MCF 10A (cell line): ENCODE data around the gene CDH1. TPM values are rescaled to one million over a fixed set of nuclear protein-coding genes. Genes with fewer than 3 reads are reported as not detected.

ENCODE experiments used
- BruUV-seq: library from RNA; stranded (reverse); fragments of 400-500 nt; replicated peaks from 2 replicates; lab custom pipeline; 2021; lab: Mats Ljungman, UMichigan
- CTCF ChIA-PET: fragments of 300-600 bp; sonication (Branson Sonifier 250); formaldehyde crosslinking; extraction: SDS; loops from one replicate; lab custom pipeline; 2021; ENCODE audit warnings: antibody characterized with exemption, inconsistent platforms; lab: Yijun Ruan, JAX
- POLR2A ChIA-PET: fragments of 300-600, 350-650 bp; sonication (Branson Sonifier 250); formaldehyde crosslinking; extraction: SDS; loops from one replicate; lab custom pipeline; 2020; ENCODE audit warnings: antibody characterized with exemption, inconsistent platforms; lab: Yijun Ruan, JAX
- DNase-seq: peaks from one replicate; pipeline ENCODE4 v3.0.0-alpha.2; 2018; ENCODE audit not compliant: unreplicated experiment
- H3K27ac Mint-ChIP-seq: one replicate; pipeline ENCODE4 v1.8.0; 2022; ENCODE audit warnings: mild to moderate bottlenecking, low read depth, mixed read lengths; ENCODE audit not compliant: unreplicated experiment
- H3K27me3 Mint-ChIP-seq: one replicate; pipeline ENCODE4 v1.8.0; 2022; ENCODE audit warnings: mixed read lengths; ENCODE audit not compliant: insufficient read depth, unreplicated experiment
- H3K36me3 Mint-ChIP-seq: one replicate; pipeline ENCODE4 v1.8.0; 2022; ENCODE audit warnings: mild to moderate bottlenecking, moderate library complexity, mixed read lengths; ENCODE audit not compliant: insufficient read depth, unreplicated experiment
- H3K4me1 Mint-ChIP-seq: one replicate; pipeline ENCODE4 v1.8.0; 2022; ENCODE audit warnings: mixed read lengths; ENCODE audit not compliant: insufficient read depth, unreplicated experiment
- H3K4me3 Mint-ChIP-seq: one replicate; pipeline ENCODE4 v1.8.0; 2022; ENCODE audit warnings: mild to moderate bottlenecking, moderate library complexity, mixed read lengths; ENCODE audit not compliant: unreplicated experiment
- H3K9me3 Mint-ChIP-seq: one replicate; pipeline ENCODE4 v1.8.0; 2022; ENCODE audit warnings: mixed read lengths; ENCODE audit not compliant: unreplicated experiment
- intact Hi-C: fragments of 100-400 bp; cut with micrococcal nuclease; formaldehyde crosslinking; loops from 2 replicates; pipeline ENCODE4 v1.14.1; 2022
- total RNA-seq: library from RNA; stranded (reverse); gene quantifications from 2 replicates; pipeline ENCODE4 v1.2.3, GENCODE V29; 2022
- TF ChIP-seq, protein P1 (sequence below): fragments of 200-600 bp; IDR thresholded peaks from one replicate; pipeline ENCODE4 v1.8.0; 2022; ENCODE audit warnings: antibody characterized with exemption, mild to moderate bottlenecking; ENCODE audit not compliant: unreplicated experiment

Gene CDH1
- total RNA-seq, 1 experiment from 2014 or later, result 37.6 TPM

- Mint-ChIP-seq H3K27me3 (no peaks in the 10 kb centered on the region), H3K9me3 (no peaks in the 10 kb centered on the region), H3K27ac (no peak overlapping the region), H3K4me3 (no peak overlapping the region), H3K4me1 (no peaks in the 10 kb centered on the region), H3K36me3 (peaks cover 23% of the 10 kb centered on the region)
- intact Hi-C loops, result no loop called here
- DNase-seq, result no peak
- no TSS peak for BruUV-seq
- ChIA-PET POLR2A (no interaction called here), CTCF (interaction anchor here (1.0 to 1.1 kb wide), 3 partner anchors 12 to 42 kb away, joined by 3 to 5 read pairs (median 3); no protein-coding TSS in a partner anchor)
- TF ChIP-seq, protein P1, sequence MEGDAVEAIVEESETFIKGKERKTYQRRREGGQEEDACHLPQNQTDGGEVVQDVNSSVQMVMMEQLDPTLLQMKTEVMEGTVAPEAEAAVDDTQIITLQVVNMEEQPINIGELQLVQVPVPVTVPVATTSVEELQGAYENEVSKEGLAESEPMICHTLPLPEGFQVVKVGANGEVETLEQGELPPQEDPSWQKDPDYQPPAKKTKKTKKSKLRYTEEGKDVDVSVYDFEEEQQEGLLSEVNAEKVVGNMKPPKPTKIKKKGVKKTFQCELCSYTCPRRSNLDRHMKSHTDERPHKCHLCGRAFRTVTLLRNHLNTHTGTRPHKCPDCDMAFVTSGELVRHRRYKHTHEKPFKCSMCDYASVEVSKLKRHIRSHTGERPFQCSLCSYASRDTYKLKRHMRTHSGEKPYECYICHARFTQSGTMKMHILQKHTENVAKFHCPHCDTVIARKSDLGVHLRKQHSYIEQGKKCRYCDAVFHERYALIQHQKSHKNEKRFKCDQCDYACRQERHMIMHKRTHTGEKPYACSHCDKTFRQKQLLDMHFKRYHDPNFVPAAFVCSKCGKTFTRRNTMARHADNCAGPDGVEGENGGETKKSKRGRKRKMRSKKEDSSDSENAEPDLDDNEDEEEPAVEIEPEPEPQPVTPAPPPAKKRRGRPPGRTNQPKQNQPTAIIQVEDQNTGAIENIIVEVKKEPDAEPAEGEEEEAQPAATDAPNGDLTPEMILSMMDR, result no peak
These were observed 122.7 kb downstream of the CDH1 start for GRCh38 chr16:68859828-68860227.

GRCh38 chr16:68860978-68861892 lies 124.1 kb downstream of the CDH1 start:
- ChIA-PET POLR2A (interaction anchor here (0.5 kb wide), 1 partner anchor 9 kb away, joined by 5 read pairs; no protein-coding TSS in a partner anchor), CTCF (interaction anchor here (0.6 to 1.4 kb wide), 4 partner anchors 9 to 272 kb away, joined by 3 read pairs; no protein-coding TSS in a partner anchor)
- Mint-ChIP-seq H3K27me3 (no peaks in the 10 kb centered on the region), H3K27ac (no peak overlapping the region), H3K4me3 (no peak overlapping the region), H3K36me3 (peaks cover 36% of the 10 kb centered on the region), H3K4me1 (no peaks in the 10 kb centered on the region), H3K9me3 (no peaks in the 10 kb centered on the region)
- intact Hi-C loops, result no loop called here
- no peak for DNase-seq
- TF ChIP-seq, protein P1, result no peak
- BruUV-seq, result no TSS peak

- no peak for DNase-seq
- no TSS peak for BruUV-seq
- Mint-ChIP-seq H3K9me3 (no peaks in the 10 kb centered on the region), H3K27me3 (no peaks in the 10 kb centered on the region), H3K36me3 (peaks cover 74% of the 10 kb centered on the region), H3K4me3 (no peak overlapping the region), H3K27ac (no peak overlapping the region), H3K4me1 (peaks cover 6% of the 10 kb centered on the region)
- TF ChIP-seq, protein P1, result no peak
- POLR2A ChIA-PET, result interaction anchor here (0.6 kb wide), 1 partner anchor 17 kb away, joined by 3 read pairs; no protein-coding TSS in a partner anchor
- intact Hi-C loops, result no loop called here
- CTCF ChIA-PET, result interaction anchor here (0.5 to 1.8 kb wide), 4 partner anchors 20 to 290 kb away, joined by 3 to 5 read pairs (median 4); no protein-coding TSS in a partner anchor
These were observed 129.8 kb downstream of the CDH1 start for GRCh38 chr16:68866933-68867332.

GRCh38 chr16:68869492-68870088 lies 132.5 kb downstream of the CDH1 start:
- intact Hi-C loops, result no loop called here
- ChIA-PET POLR2A (interaction anchor here (0.7 to 1.1 kb wide), 2 partner anchors 27 to 221 kb away, joined by 4 to 6 read pairs; partner anchors contain the start of gene TANGO6), CTCF (interaction anchor here (1.1 kb wide), 1 partner anchor 236 kb away, joined by 3 read pairs; the partner anchor contains the start of gene HAS3)
- Mint-ChIP-seq H3K4me1 (peaks cover 6% of the 10 kb centered on the region), H3K4me3 (no peak overlapping the region), H3K27ac (no peak overlapping the region), H3K9me3 (no peaks in the 10 kb centered on the region), H3K36me3 (peaks cover 62% of the 10 kb centered on the region), H3K27me3 (no peaks in the 10 kb centered on the region)
- BruUV-seq, result no TSS peak
- no peak for DNase-seq
- TF ChIP-seq, protein P1, result no peak
